ENCODE measurements around the gene NOSIP.

- TF ChIP-seq POLR2AphosphoS5 (IDR thresholded peaks at IDR 0.05; ENCODE audit: low read depth, low read length), result no peak
- TF ChIP-seq TAF1 (IDR thresholded peaks at IDR 0.05; ENCODE audit: borderline replicate concordance, insufficient read depth, low read length), result no peak
Observed at GRCh38 chr19:49614096-49614833, 33.9 kb upstream of the NOSIP start.
